ENCODE measurements around the gene PAM16.

DNA sequence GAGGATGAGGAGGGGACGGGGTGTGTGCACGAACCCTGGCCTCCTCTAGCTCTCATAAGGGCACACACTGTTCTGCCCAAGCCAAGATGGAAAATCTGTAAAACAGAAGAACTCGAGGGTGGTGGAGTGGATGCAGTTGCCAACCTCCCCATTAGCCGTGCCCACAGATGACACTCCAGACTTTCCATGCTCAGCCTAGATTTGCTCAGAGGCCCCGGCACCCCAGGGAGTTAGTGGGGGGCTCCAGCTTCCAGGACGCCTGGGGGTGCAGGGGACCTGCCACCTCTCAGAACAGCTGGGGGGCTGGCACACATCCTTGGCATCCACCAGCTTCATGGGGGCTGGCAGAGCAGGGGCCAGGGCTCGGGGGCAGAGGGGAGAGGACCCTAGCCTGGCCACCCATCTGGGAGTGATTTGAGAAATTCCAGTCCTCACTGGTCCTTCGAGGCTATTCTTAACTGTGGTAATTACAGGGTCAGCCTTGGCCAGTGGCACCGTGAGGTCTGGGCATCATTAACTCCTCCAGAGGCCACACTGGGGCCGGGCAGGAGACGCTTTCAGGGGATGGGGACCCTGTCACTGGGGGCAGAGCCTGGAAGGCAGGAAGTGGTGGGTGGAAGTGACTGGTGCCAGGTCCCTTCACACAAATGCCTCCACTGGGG is 34.8 kb upstream of the PAM16 start:
- TF ChIP-seq ZBTB8A (IDR thresholded peaks at IDR 0.05; ENCODE audit: partially characterized antibody) = no peak
- no peak for TF ChIP-seq JUN (IDR thresholded peaks at IDR 0.05; ENCODE audit: borderline replicate concordance, low read depth, low read length)
- TF ChIP-seq JUN (CRISPR knock-in tag; IDR thresholded peaks at IDR 0.05; ENCODE audit: borderline replicate concordance) = no peak
- TF ChIP-seq POLR2AphosphoS5 (IDR thresholded peaks at IDR 0.05; ENCODE audit: control insufficient read depth, insufficient read depth, low read depth, low read length) = no peak
- TF ChIP-seq, protein P1, sequence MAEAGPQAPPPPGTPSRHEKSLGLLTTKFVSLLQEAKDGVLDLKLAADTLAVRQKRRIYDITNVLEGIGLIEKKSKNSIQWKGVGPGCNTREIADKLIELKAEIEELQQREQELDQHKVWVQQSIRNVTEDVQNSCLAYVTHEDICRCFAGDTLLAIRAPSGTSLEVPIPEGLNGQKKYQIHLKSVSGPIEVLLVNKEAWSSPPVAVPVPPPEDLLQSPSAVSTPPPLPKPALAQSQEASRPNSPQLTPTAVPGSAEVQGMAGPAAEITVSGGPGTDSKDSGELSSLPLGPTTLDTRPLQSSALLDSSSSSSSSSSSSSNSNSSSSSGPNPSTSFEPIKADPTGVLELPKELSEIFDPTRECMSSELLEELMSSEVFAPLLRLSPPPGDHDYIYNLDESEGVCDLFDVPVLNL (CRISPR knock-in tag; IDR thresholded peaks at IDR 0.05; ENCODE audit: low read depth) = no peak
- no peak for TF ChIP-seq EZH2 (IDR thresholded peaks at IDR 0.05; ENCODE audit: borderline replicate concordance, low read depth, low read length)
- TF ChIP-seq ARNT (IDR thresholded peaks at IDR 0.05) = no peak
- TF ChIP-seq, protein P2, sequence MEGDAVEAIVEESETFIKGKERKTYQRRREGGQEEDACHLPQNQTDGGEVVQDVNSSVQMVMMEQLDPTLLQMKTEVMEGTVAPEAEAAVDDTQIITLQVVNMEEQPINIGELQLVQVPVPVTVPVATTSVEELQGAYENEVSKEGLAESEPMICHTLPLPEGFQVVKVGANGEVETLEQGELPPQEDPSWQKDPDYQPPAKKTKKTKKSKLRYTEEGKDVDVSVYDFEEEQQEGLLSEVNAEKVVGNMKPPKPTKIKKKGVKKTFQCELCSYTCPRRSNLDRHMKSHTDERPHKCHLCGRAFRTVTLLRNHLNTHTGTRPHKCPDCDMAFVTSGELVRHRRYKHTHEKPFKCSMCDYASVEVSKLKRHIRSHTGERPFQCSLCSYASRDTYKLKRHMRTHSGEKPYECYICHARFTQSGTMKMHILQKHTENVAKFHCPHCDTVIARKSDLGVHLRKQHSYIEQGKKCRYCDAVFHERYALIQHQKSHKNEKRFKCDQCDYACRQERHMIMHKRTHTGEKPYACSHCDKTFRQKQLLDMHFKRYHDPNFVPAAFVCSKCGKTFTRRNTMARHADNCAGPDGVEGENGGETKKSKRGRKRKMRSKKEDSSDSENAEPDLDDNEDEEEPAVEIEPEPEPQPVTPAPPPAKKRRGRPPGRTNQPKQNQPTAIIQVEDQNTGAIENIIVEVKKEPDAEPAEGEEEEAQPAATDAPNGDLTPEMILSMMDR (IDR thresholded peaks at IDR 0.05 in 2 of 3, conservative IDR thresholded peaks at IDR 0.05 in 1 of 3; ENCODE audit: insufficient read depth in 2 of 3, low read depth in 1 of 3, low read length in 3 of 3) = no peak
- no peak for TF ChIP-seq KLF6 (CRISPR knock-in tag; IDR thresholded peaks at IDR 0.05; ENCODE audit: borderline replicate concordance)
- TF ChIP-seq YY1 (IDR thresholded peaks at IDR 0.05; ENCODE audit: borderline replicate concordance in 1 of 3, control insufficient read depth in 1 of 3, extremely low read depth in 1 of 3, insufficient read depth in 3 of 3, insufficient read length in 1 of 3, insufficient replicate concordance in 2 of 3, low read depth in 1 of 3, low read length in 2 of 3) = no peak

All from K562 (cell line).